Esophagus muscularis mucosa (tissue), 4 donors: Measurements from ENCODE around the gene CEACAM21. TPM values are rescaled to one million over a fixed set of nuclear protein-coding genes. Genes with fewer than 3 reads are reported as not detected.
A peak's percentile ranks its signal among the peaks of the same experiment; 100 is the strongest.

ENCODE experiments used
- DNase-seq: peaks from one replicate; pipeline ENCODE4 v3.0.0-alpha.2; 2017; ENCODE audit errors: extremely low spot score
- H3K27ac ChIP-seq, 4 donors: fragments of 200-600 bp; sonication (generic); replicated peaks in 1 of 4; 1 replicate in 3 of 4; 2 replicates in 1 of 4; pipeline ENCODE4 v1.5.1; 2016 to 2019; ENCODE audit warnings: mild to moderate bottlenecking in 1 of 4
- H3K27me3 ChIP-seq, 4 donors: fragments of 200-600 bp; sonication (generic); one replicate each; pipeline versions ENCODE4 v1.5.1 to v1.6.0; 2016 to 2019
- H3K36me3 ChIP-seq, 4 donors: fragments of 200-600 bp; sonication (generic); one replicate each; pipeline ENCODE4 v1.5.1; 2016 to 2019
- H3K4me1 ChIP-seq, 4 donors: fragments of 200-600 bp; sonication (generic); one replicate each; pipeline ENCODE4 v1.5.1; 2016 to 2019
- H3K4me3 ChIP-seq, 4 donors: fragments of 200-600 bp; sonication (generic); 1 replicate in 2 of 4; 2 replicates in 2 of 4; pipeline ENCODE4 v1.5.1; 2016 to 2019; ENCODE audit warnings: mild to moderate bottlenecking in 4 of 4, moderate library complexity in 1 of 4
- H3K9me3 ChIP-seq, 4 donors: fragments of 200-600 bp; sonication (generic); 1 replicate in 3 of 4; 2 replicates in 1 of 4; pipeline ENCODE4 v1.5.1; 2016 to 2019
- CTCF ChIP-seq, 3 experiments: fragments of 200-600 bp in 2 of 3; fragments of 450-650 bp in 1 of 3; sonication (generic) in 2 of 3; IDR thresholded peaks; one replicate each; pipeline ENCODE4 v1.5.1; 2017 to 2019; ENCODE audit warnings: antibody characterized with exemption in 3 of 3, mild to moderate bottlenecking in 2 of 3, moderate library complexity in 1 of 3
- EP300 ChIP-seq: sonication (generic); formaldehyde crosslinking; IDR thresholded peaks from one replicate; pipeline ENCODE4 v1.6.1; 2017; ENCODE audit warnings: antibody characterized with exemption
- POLR2A ChIP-seq: fragments of 450-650 bp; IDR thresholded peaks from one replicate; pipeline ENCODE4 v1.6.1; 2017; ENCODE audit warnings: antibody characterized with exemption, moderate library complexity, mild to moderate bottlenecking, low read depth
- POLR2AphosphoS5 ChIP-seq, 2 donors: sonication (generic); formaldehyde crosslinking; IDR thresholded peaks; one replicate each; pipeline ENCODE4 v1.6.1; 2017; ENCODE audit warnings: antibody characterized with exemption in 2 of 2
- WGBS: methylation state at CpG from one replicate; pipeline ENCODE4 v1.1.5; 2018; 5-methylcytosine and 5-hydroxymethylcytosine counted together
- intact Hi-C: fragments of 100-400 bp; cut with DNase I; formaldehyde crosslinking; loops from one replicate; pipeline ENCODE4 v1.15.1; 2023
- total RNA-seq, 4 donors: library from RNA; depleted of rRNA; stranded (reverse); fragments of >200 nt; gene quantifications; one replicate each; pipeline versions ENCODE4 v1.1.0 to v1.2.1, GENCODE V29; 2016

Gene CEACAM21
- total RNA-seq, 4 donors from 2014 or later = 0.83 to 1.8 TPM; not detected in 2

GRCh38 chr19:41590936-41591335 is 15.0 kb downstream of the CEACAM21 start:
- H3K4me3 ChIP-seq = no peak overlapping the region
- H3K36me3 ChIP-seq = no peaks in the 10 kb centered on the region
- intact Hi-C loops = no loop called here
- peaks cover 0 to 9% (median 4%) of the 10 kb centered on the region in 4 donors for H3K9me3 ChIP-seq
- DNase-seq = peak; percentile 21
- no peak for TF ChIP-seq CTCF (IDR thresholded peaks at IDR 0.05)
- no peak for TF ChIP-seq EP300
- TF ChIP-seq POLR2AphosphoS5 (IDR thresholded peaks at IDR 0.05) = no peak
- TF ChIP-seq POLR2A = no peak
- H3K4me1 ChIP-seq = no peaks in the 10 kb centered on the region
- H3K27me3 ChIP-seq = peaks cover 0 to 61% (median 0%) of the 10 kb centered on the region in 4 donors
- no peak overlapping the region for H3K27ac ChIP-seq

GRCh38 chr19:41591951-41592562 is 16.1 kb downstream of the CEACAM21 start:
- peaks cover 0 to 9% (median 4%) of the 10 kb centered on the region in 4 donors for H3K9me3 ChIP-seq
- peaks cover 0 to 61% (median 4%) of the 10 kb centered on the region in 4 donors for H3K27me3 ChIP-seq
- no peak overlapping the region for H3K4me3 ChIP-seq
- H3K4me1 ChIP-seq = no peaks in the 10 kb centered on the region
- intact Hi-C loops = no loop called here
- DNase-seq = no peak
- TF ChIP-seq POLR2AphosphoS5 (IDR thresholded peaks at IDR 0.05) = no peak
- TF ChIP-seq CTCF (IDR thresholded peaks at IDR 0.05) = no peak
- no peak overlapping the region for H3K27ac ChIP-seq
- no peaks in the 10 kb centered on the region for H3K36me3 ChIP-seq
- WGBS = 43% methylated on average over 5 of the region's 5 CpGs

GRCh38 chr19:41595258-41595889 is 19.4 kb downstream of the CEACAM21 start:
- intact Hi-C loops = no loop called here
- 24% methylated on average over 4 of the region's 4 CpGs for WGBS
- Histone ChIP-seq H3K4me3 (no peak overlapping the region), H3K9me3 (peaks cover 0 to 9% (median 4%) of the 10 kb centered on the region in 4 donors), H3K4me1 (no peaks in the 10 kb centered on the region), H3K27me3 (peaks cover 0 to 54% (median 5%) of the 10 kb centered on the region in 4 donors), H3K36me3 (no peaks in the 10 kb centered on the region), H3K27ac (no peak overlapping the region)
- TF ChIP-seq CTCF (IDR thresholded peaks at IDR 0.05) (peak; percentile 25 to 49 (median 45)), POLR2A (no peak)
- no peak for DNase-seq

- WGBS = 49% methylated on average over 3 of the region's 3 CpGs
- no peaks in the 10 kb centered on the region for H3K36me3 ChIP-seq
These were observed 19.9 kb downstream of the CEACAM21 start for GRCh38 chr19:41595890-41596280.

More at GRCh38 chr19:41595890-41596280, 19.9 kb downstream of the CEACAM21 start:
- Histone ChIP-seq H3K9me3 (peaks cover 0 to 9% (median 4%) of the 10 kb centered on the region in 4 donors), H3K4me1 (no peaks in the 10 kb centered on the region), H3K4me3 (no peak overlapping the region), H3K27me3 (peaks cover 0 to 53% (median 5%) of the 10 kb centered on the region in 4 donors), H3K27ac (no peak overlapping the region)
- intact Hi-C loops = no loop called here
- DNase-seq = no peak
- no peak for TF ChIP-seq POLR2A
- no peak for TF ChIP-seq POLR2AphosphoS5 (IDR thresholded peaks at IDR 0.05)
- TF ChIP-seq CTCF (IDR thresholded peaks at IDR 0.05) = no peak
- TF ChIP-seq EP300 = no peak
